GM12865 (cell line): ENCODE measurements around the gene TEX261.

Experiments used
- DNase-seq: peaks from one replicate; pipeline ENCODE4 v3.0.0; 2010; ENCODE audit warnings: low read depth
- H3K4me3 ChIP-seq: 2 replicates; pipeline ENCODE4 v1.5.1; 2011; ENCODE audit warnings: mild to moderate bottlenecking, low read depth, low read length, control low read depth
- CTCF ChIP-seq: IDR thresholded peaks from 2 replicates; pipeline ENCODE4 v1.5.1; 2011; ENCODE audit warnings: low read length, control low read depth, low read depth, inconsistent platforms; ENCODE audit not compliant: insufficient read depth; ENCODE audit errors: missing control alignments

The TEX261 gene

GRCh38 chr2:70943205-70943871 lies 51.3 kb downstream of the TEX261 start:
- no peak overlapping the region for H3K4me3 ChIP-seq
- no peak for TF ChIP-seq CTCF
- DNase-seq = no peak

- no peak for TF ChIP-seq CTCF
- no peak for DNase-seq
- H3K4me3 ChIP-seq = no peak overlapping the region
These were observed 52.1 kb downstream of the TEX261 start for GRCh38 chr2:70942396-70943204.

- TF ChIP-seq CTCF = no peak
- no peak overlapping the region for H3K4me3 ChIP-seq
- DNase-seq = no peak
These were observed 53.0 kb downstream of the TEX261 start for GRCh38 chr2:70941701-70942100.

GRCh38 chr2:70941186-70941585 lies 53.5 kb downstream of the TEX261 start:
- H3K4me3 ChIP-seq = no peak overlapping the region
- TF ChIP-seq CTCF = no peak
- no peak for DNase-seq

- DNase-seq = no peak
- no peak overlapping the region for H3K4me3 ChIP-seq
- no peak for TF ChIP-seq CTCF
These were observed 54.7 kb downstream of the TEX261 start for GRCh38 chr2:70939839-70940580.

GRCh38 chr2:70939001-70939838 lies 55.5 kb downstream of the TEX261 start:
- H3K4me3 ChIP-seq = no peak overlapping the region
- no peak for TF ChIP-seq CTCF
- DNase-seq = no peak
